ENCODE measurements around the gene LRG1. TPM values are rescaled to one million over a fixed set of nuclear protein-coding genes. Genes with fewer than 3 reads are reported as not detected.

Gene LRG1
- total RNA-seq, 1 donor from 2014 or later: 1.2 TPM

DNA sequence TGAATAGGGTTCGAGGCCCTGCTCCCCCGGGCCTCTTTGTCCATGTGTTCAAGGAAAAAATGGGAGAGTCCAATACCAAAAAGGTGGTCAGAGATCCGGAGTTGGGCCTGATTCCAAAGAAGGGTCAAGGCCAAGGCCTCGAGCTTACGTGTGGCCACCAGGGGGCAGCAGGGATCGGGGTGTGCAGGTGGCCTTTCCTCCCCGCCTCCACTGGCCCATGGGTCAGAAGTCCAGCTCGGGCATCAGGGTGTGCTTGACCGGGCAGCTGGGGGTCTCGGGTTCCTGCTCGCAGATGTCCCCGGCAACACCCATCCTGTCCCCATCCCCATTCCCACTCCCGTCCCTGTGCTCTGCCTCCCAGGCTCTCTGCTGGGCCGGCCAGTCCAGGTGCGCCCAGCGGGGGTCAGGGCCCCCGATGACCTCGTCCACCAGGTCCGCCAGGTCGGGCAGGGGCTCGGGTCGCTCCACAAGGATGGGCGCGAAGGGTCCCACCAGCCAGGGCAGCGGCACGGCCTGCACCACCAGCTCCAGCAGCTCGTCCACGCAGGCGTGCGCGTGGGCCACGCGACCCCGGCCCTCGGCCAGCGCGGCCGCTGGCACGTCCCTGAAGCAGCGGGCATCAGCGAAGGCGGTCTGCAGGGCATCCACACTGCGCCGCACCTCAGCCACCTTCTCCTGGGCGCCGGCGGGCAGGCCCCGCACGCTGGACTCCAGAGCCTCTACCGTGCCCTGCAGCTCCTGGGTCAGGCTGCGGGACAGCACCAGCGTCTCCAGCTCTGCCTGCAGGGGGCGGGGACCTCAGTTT is 16.3 kb downstream of the LRG1 start:
- H3K27ac Mint-ChIP-seq: no peak overlapping the region
- H3K36me3 Mint-ChIP-seq: no peaks in the 10 kb centered on the region
- DNase-seq (ENCODE audit: extremely low spot score, unreplicated experiment): peak; percentile 70
- no peaks in the 10 kb centered on the region for H3K4me1 Mint-ChIP-seq (ENCODE audit: unreplicated experiment)
- H3K27me3 Mint-ChIP-seq: no peaks in the 10 kb centered on the region
- TF ChIP-seq, protein P1, sequence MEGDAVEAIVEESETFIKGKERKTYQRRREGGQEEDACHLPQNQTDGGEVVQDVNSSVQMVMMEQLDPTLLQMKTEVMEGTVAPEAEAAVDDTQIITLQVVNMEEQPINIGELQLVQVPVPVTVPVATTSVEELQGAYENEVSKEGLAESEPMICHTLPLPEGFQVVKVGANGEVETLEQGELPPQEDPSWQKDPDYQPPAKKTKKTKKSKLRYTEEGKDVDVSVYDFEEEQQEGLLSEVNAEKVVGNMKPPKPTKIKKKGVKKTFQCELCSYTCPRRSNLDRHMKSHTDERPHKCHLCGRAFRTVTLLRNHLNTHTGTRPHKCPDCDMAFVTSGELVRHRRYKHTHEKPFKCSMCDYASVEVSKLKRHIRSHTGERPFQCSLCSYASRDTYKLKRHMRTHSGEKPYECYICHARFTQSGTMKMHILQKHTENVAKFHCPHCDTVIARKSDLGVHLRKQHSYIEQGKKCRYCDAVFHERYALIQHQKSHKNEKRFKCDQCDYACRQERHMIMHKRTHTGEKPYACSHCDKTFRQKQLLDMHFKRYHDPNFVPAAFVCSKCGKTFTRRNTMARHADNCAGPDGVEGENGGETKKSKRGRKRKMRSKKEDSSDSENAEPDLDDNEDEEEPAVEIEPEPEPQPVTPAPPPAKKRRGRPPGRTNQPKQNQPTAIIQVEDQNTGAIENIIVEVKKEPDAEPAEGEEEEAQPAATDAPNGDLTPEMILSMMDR (conservative IDR thresholded peaks at IDR 0.05): peak; percentile 76
- no peaks in the 10 kb centered on the region for H3K9me3 Mint-ChIP-seq
- H3K4me3 Mint-ChIP-seq: no peak overlapping the region

DNA sequence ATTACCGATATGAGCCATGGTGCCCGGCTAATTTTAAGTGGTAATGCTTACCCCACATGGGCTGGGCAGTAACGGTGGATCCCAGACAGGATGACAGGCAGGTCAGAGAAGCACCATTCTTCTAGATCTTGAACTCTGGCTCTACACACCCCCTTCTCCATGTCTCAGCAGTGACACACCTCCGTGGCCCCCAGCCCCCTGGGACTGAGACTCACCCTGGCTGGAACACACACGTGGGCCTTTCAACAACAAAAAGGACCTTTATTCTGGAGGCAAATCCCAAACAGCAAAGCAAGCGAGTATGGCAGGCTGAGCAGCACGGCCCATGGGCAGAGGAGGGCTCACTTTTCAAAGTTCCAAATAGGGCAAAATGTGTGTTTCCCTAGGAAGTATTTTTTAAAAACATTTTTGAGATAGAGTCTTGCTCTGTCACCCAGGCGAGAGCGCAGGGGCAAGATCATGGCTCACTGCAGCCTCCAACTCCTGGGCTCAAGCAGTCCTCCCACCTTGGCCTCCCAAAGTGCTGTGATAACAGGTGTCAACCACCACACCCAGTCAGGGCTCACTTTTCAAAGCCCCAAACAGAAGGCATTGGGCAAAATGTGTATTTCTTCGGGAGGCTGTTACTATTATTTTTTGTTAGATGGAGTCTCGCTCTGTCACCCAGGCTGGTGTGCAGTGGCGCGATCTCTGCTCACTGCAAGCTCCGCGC is 17.4 kb downstream of the LRG1 start:
- Mint-ChIP-seq H3K36me3 (no peaks in the 10 kb centered on the region), H3K27ac (no peak overlapping the region), H3K4me1 (ENCODE audit: unreplicated experiment) (no peaks in the 10 kb centered on the region), H3K27me3 (no peaks in the 10 kb centered on the region), H3K9me3 (no peaks in the 10 kb centered on the region), H3K4me3 (no peak overlapping the region)
- no peak for DNase-seq (ENCODE audit: extremely low spot score, unreplicated experiment)
- TF ChIP-seq, protein P1 (conservative IDR thresholded peaks at IDR 0.05): no peak

DNA sequence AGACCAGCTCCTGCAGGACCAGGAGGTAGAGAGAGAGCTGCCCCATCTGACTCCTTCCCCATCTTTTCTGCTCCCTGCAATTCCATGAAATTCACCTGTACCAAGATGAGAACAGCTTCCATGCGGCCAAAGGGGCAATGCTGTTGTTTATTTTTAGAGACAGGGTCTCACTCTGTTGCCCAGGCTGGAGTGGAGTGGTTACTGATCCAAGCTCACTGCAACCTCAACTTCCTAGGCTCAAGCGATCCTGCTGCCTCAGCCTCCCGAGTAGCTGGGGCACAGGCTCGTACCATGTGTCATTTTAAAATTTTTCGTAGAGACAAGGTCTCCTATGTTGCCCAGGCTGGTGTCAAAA is 18.0 kb downstream of the LRG1 start:
- Mint-ChIP-seq H3K27me3 (no peaks in the 10 kb centered on the region), H3K36me3 (no peaks in the 10 kb centered on the region), H3K27ac (no peak overlapping the region), H3K9me3 (no peaks in the 10 kb centered on the region), H3K4me3 (no peak overlapping the region), H3K4me1 (ENCODE audit: unreplicated experiment) (no peaks in the 10 kb centered on the region)
- no peak for DNase-seq (ENCODE audit: extremely low spot score, unreplicated experiment)
- TF ChIP-seq, protein P1 (conservative IDR thresholded peaks at IDR 0.05): no peak

DNA sequence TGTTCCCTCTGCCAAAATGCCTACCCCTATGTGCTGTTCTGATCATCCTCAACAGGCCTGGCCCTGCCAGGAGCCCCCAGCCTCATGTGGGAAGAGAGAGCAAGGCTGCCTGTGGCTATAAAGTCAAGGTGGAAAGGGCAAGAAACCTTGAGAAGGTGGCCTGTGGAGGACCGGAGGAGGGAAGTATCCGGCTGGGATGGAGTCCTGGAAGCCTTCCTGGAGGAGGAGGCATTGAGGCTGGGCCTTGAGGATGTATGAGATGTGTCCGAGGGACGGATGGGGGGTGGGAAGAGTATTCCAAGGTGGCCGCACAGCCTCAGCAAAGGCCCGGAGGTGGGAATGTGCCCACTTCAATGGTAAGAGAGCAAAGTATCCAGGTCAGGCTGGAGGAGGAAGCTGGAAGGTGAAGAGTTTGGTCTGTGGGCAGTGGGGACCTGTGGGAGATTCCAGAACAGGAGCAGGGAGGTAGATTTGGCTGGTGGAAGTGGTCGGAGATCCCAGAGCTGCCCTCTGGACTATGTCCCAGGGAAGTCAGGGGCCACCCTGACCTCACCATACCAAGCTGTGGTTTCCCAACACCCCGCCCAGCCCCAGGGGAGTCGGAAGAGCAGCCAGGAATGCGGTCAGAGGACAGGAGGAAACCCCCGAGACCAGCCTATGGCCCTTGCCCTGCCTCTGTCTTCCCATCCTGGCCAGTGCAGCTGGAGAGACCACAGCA is 18.5 kb downstream of the LRG1 start:
- no peaks in the 10 kb centered on the region for H3K36me3 Mint-ChIP-seq
- H3K27ac Mint-ChIP-seq: no peak overlapping the region
- H3K9me3 Mint-ChIP-seq: no peaks in the 10 kb centered on the region
- no peaks in the 10 kb centered on the region for H3K27me3 Mint-ChIP-seq
- H3K4me1 Mint-ChIP-seq (ENCODE audit: unreplicated experiment): no peaks in the 10 kb centered on the region
- DNase-seq (ENCODE audit: extremely low spot score, unreplicated experiment): no peak
- TF ChIP-seq, protein P1 (conservative IDR thresholded peaks at IDR 0.05): no peak
- no peak overlapping the region for H3K4me3 Mint-ChIP-seq

DNA sequence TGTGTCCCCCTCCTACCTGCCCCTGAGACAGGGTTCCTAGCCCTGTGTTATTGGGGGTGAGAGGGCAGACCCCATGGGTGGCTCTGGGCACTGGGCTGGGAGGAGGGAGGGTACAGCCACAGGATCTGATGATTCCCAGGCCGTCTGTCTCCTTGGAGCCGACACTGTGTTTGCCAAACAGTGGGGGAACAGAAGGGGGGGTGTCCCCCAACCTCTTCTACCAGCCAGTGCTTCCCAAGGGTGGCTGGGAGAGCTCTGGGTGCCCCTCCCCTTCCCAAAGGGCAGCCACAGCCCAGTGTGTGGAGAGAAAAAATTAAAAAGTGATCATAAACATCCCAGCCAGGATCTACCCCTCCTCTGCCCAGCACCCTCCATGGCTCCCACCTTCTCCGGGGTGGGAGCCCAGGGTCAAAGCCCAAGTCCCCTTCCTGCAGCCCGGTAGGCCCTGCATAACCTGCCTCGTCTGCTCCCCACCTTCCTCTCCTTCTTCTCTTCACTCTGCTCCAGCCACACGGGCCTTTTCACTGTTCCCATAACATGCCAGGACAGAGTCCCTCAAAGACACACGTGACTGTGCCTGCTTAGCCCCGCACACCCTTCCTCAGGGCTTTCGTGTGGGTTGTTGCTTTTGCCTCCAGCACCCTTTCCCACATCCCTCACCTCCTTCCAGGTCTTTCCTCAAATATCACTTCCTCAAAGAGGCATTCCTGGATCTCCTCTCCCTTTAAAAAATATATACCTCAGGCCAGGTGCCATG is 20.1 kb downstream of the LRG1 start:
- Mint-ChIP-seq H3K27me3 (no peaks in the 10 kb centered on the region), H3K27ac (no peak overlapping the region), H3K4me1 (ENCODE audit: unreplicated experiment) (no peaks in the 10 kb centered on the region), H3K9me3 (no peaks in the 10 kb centered on the region), H3K36me3 (no peaks in the 10 kb centered on the region), H3K4me3 (no peak overlapping the region)
- TF ChIP-seq, protein P1 (conservative IDR thresholded peaks at IDR 0.05): no peak
- DNase-seq (ENCODE audit: extremely low spot score, unreplicated experiment): no peak

Data from type B pancreatic cell (in vitro differentiated cells).